Kidney glomerular epithelial cell (primary cell): ENCODE results near the gene SPATA31A6.
"Not testable (repeated sequence)": the region's sequence is repeated elsewhere in the genome, so short reads cannot be mapped to it uniquely, and the experiment has no call there.

Experiments used
- DNase-seq: peaks from one replicate; lab custom pipeline; 2025; lab: John Stamatoyannopoulos, UW

The SPATA31A6 gene

DNA sequence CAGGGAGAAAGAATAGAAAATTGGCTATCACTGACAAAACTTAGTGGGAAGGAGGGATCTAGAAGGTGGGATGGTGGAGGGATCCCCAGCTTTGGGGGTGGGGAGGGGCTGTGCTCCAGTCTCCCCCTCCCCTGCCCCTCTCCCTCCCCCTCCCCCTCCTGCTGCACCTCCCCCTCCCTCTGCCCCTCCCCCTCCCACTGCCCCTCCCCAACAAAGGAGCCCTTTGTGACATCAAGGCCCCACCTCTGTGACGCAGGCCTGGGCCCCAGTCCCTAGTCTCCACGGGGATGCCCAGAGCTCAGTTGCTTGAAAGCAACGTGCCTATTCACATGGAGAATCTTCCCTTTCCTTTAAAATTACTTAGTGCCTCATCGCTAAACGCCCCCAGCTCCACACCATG lies at the start of gene SPATA31A6:
TSS of gene SPATA31A6 (plus strand) at position 301 of the 400 bp plus-strand sequence. CDS start at position 330, 29 bp downstream.
- DNase-seq, result not testable (repeated sequence)

DNA sequence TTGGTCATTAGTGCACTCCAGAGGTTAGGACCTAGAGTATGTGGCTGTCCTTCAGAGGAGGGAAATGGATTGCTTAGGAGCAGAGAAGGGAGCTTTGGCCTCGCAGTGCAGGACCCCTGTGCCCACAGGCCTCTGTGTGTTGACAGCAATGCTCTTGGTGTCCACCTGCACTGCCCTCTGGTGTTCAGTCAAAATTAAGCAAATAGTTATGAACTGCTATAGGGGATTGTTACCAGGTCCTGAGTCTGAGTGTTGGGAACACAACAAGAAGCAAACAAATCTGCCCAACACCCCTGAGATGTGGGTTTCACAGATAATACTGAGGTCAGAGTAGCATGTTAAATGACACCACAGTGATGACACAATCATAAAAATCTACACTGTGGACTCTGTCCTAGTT lies 23.2 kb upstream of the SPATA31A6 start:
- DNase-seq, result not testable (repeated sequence)

DNA sequence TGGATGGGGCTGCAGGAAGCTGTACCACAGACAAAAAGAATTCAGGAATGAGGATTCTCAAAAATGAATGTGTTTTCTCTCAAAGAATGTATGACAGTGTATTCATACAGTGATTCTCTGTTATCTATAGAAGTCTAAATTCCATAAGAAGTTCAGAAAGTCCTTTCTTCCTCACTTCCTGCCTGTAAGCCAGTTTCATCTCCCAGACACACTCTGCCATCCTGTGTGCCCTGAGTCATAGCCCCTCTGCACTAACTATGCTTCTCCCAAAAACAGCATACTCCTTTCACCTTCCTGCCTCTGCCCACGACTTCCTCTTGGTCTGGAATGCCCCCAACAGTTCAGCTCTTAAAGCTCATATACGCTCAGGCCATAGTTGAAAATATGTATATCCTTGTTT lies 36.4 kb downstream of the SPATA31A6 start:
- DNase-seq, result not testable (repeated sequence)

DNA sequence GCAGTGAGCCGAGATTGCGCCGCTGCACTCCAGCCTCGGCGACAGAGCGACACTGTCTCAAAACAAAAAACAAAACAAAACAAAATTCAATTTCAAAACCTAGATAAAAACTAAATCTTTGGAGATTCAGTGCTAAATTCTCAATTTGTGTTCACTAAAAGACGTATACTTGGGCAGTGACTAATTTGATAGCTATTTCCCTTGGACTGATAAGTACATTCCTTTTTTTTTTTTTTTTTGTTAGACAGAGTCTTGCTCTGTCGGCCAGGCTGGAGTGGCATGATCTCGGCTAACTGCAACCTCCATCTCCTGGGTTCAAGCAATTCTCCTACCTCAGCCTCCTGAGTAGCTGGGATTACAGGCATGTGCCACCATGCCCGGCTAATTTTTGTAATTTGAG lies 39.8 kb downstream of the SPATA31A6 start:
- not testable (repeated sequence) for DNase-seq

DNA sequence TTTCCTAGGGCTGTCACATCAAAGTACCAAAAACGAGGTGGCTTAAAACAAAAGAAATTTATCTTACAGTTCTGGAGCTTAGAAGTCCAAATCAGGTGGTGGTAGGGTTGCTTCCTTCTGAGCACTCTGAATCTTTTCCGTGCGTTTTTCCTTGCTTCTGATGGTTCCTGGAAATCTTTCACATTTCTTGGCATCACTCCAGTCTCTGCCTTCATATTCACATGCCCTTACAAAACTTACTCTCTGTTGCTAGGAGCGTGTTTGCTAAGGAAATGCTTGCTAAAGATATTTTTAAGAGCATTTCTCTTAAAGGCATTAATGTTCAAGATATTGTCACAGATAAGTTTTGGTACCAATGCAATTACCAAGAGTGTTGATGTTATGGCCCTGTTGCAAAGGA lies 49.6 kb downstream of the SPATA31A6 start:
- not testable (repeated sequence) for DNase-seq

DNA sequence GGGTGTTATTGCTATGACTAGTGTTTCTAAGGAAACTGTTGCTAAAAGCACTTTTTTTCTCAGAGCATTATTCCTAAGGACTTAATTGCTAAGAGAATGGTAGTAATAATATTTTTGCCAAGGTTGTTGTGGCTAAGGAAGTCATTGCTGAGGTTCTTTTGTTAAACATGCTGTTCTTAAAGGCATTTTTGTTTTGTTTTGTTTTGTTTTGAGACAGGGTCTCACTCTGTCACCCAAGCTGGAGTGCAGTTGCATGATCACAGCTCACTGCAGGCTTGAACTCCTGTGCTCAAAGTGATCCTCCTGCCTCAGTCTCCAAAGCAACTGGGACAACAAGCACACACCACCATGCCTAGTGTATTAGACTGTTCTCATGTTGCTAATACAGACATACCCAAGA lies 51.2 kb downstream of the SPATA31A6 start:
- not testable (repeated sequence) for DNase-seq

DNA sequence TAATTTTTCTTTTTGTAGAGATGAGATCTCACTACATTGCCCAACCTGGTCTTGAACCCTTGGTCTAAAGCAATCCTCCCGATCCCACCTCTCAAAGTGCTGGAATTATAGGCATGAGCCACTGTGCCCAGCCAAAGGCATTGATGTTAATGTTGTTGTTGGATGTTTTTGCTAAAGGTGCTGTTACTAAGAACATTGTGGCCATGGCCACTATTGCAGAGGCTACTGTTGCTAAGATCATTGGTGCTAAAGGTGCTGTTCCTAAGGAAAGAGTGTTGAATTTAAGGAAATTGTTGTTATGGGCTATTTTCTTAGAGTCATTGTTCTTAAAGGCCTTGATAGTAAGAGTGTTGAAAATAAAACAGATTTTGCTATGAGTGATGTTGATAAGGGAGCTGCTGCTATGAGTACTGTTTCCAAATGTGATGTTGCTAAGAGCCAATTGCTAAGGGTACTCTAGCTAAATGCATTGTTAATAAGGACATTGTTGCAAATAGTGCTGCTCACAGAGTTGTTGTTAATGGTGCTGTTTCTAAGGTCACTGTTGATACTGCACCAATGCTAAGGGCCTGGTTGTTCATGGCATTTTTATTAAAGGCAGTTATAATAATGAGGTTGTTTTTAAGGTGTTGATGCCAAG lies 52.0 kb downstream of the SPATA31A6 start:
- DNase-seq, result not testable (repeated sequence)

DNA sequence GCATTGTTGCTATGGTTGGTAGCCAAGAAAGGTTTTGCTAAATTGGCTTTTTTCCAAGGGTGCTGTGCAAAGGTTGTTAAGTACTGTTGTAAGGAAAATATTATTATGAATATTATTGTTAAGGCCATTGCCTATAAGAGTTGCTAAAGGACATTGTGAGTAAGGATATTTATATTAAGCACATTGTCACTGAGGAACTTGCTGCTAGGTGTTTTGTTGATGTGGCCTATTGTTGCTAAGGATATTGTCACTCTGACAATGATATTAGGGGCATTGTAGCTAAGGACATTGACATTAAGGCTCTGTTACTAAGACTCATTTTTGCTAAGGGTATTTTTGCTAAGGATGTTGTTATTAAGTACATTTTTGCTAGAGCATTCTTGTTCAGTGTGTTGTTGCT lies 52.6 kb downstream of the SPATA31A6 start:
- DNase-seq, result not testable (repeated sequence)

DNA sequence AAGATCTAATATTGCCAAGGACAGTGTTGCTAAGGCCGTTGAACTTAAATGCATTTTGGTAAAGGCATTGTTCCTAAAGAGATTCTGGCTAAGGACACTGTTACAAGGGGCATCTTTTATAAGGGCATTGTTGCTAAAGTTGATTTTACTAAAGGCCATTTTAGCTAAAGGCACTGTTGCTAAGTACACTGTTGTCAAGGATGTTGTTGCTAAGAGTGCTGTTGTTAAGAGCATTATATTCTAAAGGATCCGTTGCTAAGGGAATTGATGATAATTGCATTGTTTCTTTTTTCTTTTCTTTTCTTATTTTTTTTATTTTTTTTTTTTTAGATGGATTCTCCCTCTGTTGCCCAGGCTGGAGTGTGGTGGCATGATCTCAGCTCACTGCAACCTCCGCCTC lies 53.9 kb downstream of the SPATA31A6 start:
- not testable (repeated sequence) for DNase-seq

DNA sequence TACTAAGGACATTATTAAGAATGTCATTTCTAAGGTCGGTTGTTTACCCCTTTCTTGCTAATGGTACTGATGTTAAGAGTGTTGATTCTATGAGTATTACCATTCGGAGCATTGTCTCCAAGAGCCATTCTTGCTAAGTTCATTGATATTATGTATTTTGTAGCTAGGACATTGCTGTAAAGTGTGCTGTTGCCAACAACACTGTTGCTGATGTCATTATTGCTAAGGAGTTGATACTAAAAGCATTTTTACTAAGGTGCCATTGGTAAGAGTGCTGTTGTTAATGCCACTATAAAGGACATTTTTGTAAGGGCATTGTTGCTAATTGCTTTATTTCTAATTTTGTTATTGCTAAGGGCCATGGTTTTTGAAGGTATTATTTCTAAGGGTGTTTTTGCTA lies 55.4 kb downstream of the SPATA31A6 start:
- DNase-seq, result not testable (repeated sequence)
